Measurements from ENCODE around the gene ANTKMT. TPM values are rescaled to one million over a fixed set of nuclear protein-coding genes. Genes with fewer than 3 reads are reported as not detected.

ANTKMT gene
- total and polyA plus RNA-seq, 2 of the 4 experiments (the other 2 are of a cell fraction), result 7.3 to 16.2 TPM

DNA sequence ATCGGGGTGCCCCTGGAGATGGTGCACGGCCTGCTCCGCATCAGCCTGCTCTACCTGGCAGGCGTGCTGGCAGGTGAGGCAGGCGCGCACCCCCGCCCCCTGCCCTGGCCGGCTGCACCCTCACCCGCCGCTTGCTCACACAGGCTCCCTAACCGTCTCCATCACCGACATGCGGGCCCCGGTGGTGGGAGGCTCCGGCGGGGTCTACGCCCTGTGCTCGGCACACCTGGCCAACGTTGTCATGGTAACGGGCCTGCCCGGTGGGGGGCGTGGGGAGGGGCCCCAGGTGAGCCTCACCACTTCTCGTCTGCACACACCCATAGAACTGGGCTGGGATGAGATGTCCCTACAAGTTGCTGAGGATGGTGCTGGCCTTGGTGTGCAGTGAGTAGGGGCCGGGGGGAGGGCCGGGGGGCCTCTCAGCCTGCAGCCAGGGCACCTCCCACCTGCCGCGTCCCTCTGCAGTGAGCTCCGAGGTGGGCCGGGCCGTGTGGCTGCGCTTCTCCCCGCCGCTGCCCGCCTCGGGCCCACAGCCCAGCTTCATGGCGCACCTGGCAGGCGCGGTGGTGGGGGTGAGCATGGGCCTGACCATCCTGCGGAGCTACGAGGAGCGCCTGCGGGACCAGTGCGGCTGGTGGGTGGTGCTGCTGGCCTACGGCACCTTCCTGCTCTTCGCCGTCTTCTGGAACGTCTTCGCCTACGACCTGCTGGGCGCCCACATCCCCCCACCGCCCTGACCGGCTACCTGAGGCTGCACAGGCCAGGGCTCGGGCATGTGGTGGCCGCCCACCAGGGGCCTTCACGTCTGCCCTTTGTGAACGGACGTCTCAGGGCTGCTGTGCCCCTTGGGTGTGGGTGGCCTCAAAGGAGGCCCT is 43.4 kb upstream of the ANTKMT start (continued):
- TF ChIP-seq CHD1 (IDR thresholded peaks at IDR 0.05; ENCODE audit: low read depth, low read length), result no peak

DNA sequence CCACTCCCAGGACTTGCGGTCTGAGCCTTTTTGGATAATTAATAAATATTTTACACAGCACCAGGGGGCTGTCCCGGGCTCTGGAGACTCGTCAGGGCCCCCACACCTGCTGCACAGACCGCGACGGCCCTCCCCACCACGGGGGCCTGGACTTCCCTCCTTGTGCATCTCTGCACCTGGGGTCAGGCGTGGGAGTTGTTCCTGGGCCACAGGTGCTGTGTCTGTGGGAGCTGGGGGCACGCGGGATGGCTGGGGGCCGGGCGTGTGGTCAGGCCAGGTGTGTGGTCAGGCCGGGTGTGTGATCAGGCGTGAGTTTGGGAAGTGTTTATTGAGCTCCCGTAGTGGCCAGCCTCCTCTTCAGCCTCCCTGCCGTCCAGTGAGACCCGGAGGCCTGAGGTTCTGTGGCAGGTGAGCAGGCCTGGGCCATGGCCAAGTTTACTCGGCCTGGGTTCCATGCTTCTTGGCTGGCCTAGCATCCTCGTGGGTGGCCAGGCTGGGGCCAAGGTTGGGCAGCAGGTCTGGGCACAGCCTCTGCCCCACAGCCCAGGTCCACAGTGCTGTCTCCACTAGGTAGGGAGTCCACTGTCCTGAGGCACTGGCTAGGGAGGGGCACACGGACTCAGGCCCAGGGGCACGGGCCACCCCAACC is 42.6 kb upstream of the ANTKMT start:
- Histone ChIP-seq H4K20me1 (ENCODE audit: insufficient read depth, low read length) (peaks cover 46% of the 10 kb centered on the region), H2BK5ac (ENCODE audit: low read depth, low read length, poor library complexity, severe bottlenecking) (no peak overlapping the region), H2AK5ac (ENCODE audit: low read depth, low read length) (peak overlapping the region; percentile 67; the same call in 1 of the 2 replicates), H3K56ac (ENCODE audit: extremely low read depth, insufficient read depth, low read length) (no peak overlapping the region), H2AK9ac (replicated peaks; ENCODE audit: low read depth, low read length, poor library complexity) (peak overlapping the region; percentile 5), H4K5ac (ENCODE audit: low read depth, low read length) (no peak overlapping the region), H4K91ac (ENCODE audit: insufficient read depth, low read depth, low read length) (no peak overlapping the region), H3K4me3 (ENCODE audit: insufficient read depth, low read depth, low read length) (no peak overlapping the region), H3K27me3 (ENCODE audit: control insufficient read depth, insufficient read depth, low read length) (no peaks in the 10 kb centered on the region), H2BK120ac (ENCODE audit: low read depth, low read length) (no peak overlapping the region), H3K4me1 (ENCODE audit: control insufficient read depth, insufficient read depth, low read length) (peaks cover 21% of the 10 kb centered on the region), H2BK20ac (ENCODE audit: low read depth, low read length) (no peak overlapping the region), H3K14ac (replicated peaks; ENCODE audit: low read depth, low read length) (no peak overlapping the region), H2BK15ac (ENCODE audit: low read depth, low read length) (no peak overlapping the region), H3K36me3 (ENCODE audit: control insufficient read depth, insufficient read depth, low read length) (peaks cover 28% of the 10 kb centered on the region), H3K9ac (ENCODE audit: low read depth, low read length) (no peak overlapping the region), H2AFZ (replicated peaks; ENCODE audit: low read length, poor library complexity) (no peak overlapping the region), H3K27ac (ENCODE audit: insufficient read depth, low read length) (no peak overlapping the region), H3K4ac (ENCODE audit: low read depth, low read length) (no peak overlapping the region), H3K4me2 (ENCODE audit: low read depth, low read length) (no peak overlapping the region), H3K9me1 (ENCODE audit: insufficient read depth, low read length) (peaks cover 15% of the 10 kb centered on the region), H3K18ac (ENCODE audit: low read depth, low read length) (no peak overlapping the region), H4K8ac (ENCODE audit: low read depth in 2 of 2, low read length in 2 of 2) (no peak overlapping the region), H3K79me1 (ENCODE audit: low read depth in 1 of 2, low read length in 2 of 2) (peaks cover 9 to 40% of the 10 kb centered on the region in 2 experiments; a peak in 3 of 4 replicates), H3K23ac (ENCODE audit: low read depth, low read length) (no peak overlapping the region), H3K9me3 (ENCODE audit: control insufficient read depth, insufficient read depth, low read length) (no peaks in the 10 kb centered on the region)
- DNase-seq (no peak), ATAC-seq (ENCODE audit: low read depth) (no peak)
- POLR2A ChIA-PET (ENCODE audit: unreplicated experiment), result no interaction called here
- CTCF ChIA-PET, result no interaction called here
- intact Hi-C loops (cut with micrococcal nuclease), result no loop called here
- in situ Hi-C loops (cut with MboI; ENCODE audit: low sequenced_read_pairs), result no loop called here
- 83% methylated on average over 9 of the region's 21 CpGs; no CpG with 5 or more reads in 1 of the 2 experiments for WGBS, 2 experiments (ENCODE audit: extremely low coverage in 2 of 2, insufficient read length in 1 of 2)
- no TSS peak for BruUV-seq (replicated peaks)
- dilution Hi-C loops (cut with HindIII; ENCODE audit: low sequenced_read_pairs, unreplicated experiment), result no loop called here
- TF ChIP-seq MXI1 (IDR thresholded peaks at IDR 0.05; ENCODE audit: borderline replicate concordance, low read depth, low read length) (no peak), MAZ (IDR thresholded peaks at IDR 0.05; ENCODE audit: borderline replicate concordance, low read depth, low read length) (no peak), RFX5 (IDR thresholded peaks at IDR 0.05; ENCODE audit: low read depth, low read length) (no peak), RAD21 (IDR thresholded peaks at IDR 0.05; ENCODE audit: low read length) (no peak), POLR2A (IDR thresholded peaks at IDR 0.05; ENCODE audit: low read depth, low read length) (no peak), CEBPB (IDR thresholded peaks at IDR 0.05; ENCODE audit: low read depth, low read length) (no peak), BHLHE40 (IDR thresholded peaks at IDR 0.05; ENCODE audit: low read depth, low read length) (no peak), FOS (IDR thresholded peaks at IDR 0.05; ENCODE audit: low read depth, low read length) (no peak)
- TF ChIP-seq, protein P1, sequence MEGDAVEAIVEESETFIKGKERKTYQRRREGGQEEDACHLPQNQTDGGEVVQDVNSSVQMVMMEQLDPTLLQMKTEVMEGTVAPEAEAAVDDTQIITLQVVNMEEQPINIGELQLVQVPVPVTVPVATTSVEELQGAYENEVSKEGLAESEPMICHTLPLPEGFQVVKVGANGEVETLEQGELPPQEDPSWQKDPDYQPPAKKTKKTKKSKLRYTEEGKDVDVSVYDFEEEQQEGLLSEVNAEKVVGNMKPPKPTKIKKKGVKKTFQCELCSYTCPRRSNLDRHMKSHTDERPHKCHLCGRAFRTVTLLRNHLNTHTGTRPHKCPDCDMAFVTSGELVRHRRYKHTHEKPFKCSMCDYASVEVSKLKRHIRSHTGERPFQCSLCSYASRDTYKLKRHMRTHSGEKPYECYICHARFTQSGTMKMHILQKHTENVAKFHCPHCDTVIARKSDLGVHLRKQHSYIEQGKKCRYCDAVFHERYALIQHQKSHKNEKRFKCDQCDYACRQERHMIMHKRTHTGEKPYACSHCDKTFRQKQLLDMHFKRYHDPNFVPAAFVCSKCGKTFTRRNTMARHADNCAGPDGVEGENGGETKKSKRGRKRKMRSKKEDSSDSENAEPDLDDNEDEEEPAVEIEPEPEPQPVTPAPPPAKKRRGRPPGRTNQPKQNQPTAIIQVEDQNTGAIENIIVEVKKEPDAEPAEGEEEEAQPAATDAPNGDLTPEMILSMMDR (conservative IDR thresholded peaks at IDR 0.05; ENCODE audit: low read depth, low read length), result no peak
- TF ChIP-seq, protein P2, sequence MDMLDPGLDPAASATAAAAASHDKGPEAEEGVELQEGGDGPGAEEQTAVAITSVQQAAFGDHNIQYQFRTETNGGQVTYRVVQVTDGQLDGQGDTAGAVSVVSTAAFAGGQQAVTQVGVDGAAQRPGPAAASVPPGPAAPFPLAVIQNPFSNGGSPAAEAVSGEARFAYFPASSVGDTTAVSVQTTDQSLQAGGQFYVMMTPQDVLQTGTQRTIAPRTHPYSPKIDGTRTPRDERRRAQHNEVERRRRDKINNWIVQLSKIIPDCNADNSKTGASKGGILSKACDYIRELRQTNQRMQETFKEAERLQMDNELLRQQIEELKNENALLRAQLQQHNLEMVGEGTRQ (IDR thresholded peaks at IDR 0.05; ENCODE audit: low read depth, low read length), result no peak
- TF ChIP-seq, protein P3, sequence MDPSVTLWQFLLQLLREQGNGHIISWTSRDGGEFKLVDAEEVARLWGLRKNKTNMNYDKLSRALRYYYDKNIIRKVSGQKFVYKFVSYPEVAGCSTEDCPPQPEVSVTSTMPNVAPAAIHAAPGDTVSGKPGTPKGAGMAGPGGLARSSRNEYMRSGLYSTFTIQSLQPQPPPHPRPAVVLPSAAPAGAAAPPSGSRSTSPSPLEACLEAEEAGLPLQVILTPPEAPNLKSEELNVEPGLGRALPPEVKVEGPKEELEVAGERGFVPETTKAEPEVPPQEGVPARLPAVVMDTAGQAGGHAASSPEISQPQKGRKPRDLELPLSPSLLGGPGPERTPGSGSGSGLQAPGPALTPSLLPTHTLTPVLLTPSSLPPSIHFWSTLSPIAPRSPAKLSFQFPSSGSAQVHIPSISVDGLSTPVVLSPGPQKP (IDR thresholded peaks at IDR 0.05; ENCODE audit: borderline replicate concordance, low read depth, low read length), result no peak

Measured in IMR-90 (cell line).